GM12873 (cell line): ENCODE results near the gene HAPLN3.

Experiments
- TF ChIP-seq, protein P1 (sequence below): IDR thresholded peaks from 2 replicates; pipeline ENCODE4 v1.5.1; 2012; ENCODE audit warnings: low read depth, mild to moderate bottlenecking, moderate library complexity, low read length, control low read depth; ENCODE audit not compliant: insufficient read depth; ENCODE audit errors: missing control alignments

HAPLN3 gene

DNA sequence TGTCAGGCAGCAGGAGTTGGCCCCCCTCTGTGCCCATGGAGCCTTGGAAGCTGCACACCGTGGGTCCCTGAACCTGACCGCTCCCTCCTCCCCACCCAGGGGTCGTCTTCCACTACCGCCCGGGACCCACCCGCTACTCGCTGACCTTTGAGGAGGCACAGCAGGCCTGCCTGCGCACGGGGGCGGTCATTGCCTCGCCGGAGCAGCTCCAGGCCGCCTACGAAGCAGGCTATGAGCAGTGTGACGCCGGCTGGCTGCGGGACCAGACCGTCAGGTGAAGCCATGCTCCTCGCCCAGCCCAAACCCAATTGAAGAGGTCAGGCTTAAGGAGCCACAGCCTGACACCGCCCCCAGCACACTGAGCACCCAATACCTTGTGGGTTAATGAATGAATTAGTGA is 48.2 kb downstream of the HAPLN3 start:
- TF ChIP-seq, protein P1, sequence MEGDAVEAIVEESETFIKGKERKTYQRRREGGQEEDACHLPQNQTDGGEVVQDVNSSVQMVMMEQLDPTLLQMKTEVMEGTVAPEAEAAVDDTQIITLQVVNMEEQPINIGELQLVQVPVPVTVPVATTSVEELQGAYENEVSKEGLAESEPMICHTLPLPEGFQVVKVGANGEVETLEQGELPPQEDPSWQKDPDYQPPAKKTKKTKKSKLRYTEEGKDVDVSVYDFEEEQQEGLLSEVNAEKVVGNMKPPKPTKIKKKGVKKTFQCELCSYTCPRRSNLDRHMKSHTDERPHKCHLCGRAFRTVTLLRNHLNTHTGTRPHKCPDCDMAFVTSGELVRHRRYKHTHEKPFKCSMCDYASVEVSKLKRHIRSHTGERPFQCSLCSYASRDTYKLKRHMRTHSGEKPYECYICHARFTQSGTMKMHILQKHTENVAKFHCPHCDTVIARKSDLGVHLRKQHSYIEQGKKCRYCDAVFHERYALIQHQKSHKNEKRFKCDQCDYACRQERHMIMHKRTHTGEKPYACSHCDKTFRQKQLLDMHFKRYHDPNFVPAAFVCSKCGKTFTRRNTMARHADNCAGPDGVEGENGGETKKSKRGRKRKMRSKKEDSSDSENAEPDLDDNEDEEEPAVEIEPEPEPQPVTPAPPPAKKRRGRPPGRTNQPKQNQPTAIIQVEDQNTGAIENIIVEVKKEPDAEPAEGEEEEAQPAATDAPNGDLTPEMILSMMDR, result no peak

DNA sequence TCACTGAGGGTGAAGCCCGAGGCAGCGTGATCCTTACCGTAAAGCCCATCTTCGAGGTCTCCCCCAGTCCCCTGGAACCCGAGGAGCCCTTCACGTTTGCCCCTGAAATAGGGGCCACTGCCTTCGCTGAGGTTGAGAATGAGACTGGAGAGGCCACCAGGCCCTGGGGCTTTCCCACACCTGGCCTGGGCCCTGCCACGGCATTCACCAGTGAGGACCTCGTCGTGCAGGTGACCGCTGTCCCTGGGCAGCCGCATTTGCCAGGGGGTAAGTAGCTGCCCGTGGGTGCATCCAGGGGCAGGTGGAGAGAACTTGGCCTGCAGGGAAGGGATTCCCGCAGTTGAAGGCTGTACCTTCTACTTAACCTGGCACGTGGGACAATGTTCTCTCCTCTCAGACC is 49.7 kb downstream of the HAPLN3 start:
- TF ChIP-seq, protein P1, result no peak

DNA sequence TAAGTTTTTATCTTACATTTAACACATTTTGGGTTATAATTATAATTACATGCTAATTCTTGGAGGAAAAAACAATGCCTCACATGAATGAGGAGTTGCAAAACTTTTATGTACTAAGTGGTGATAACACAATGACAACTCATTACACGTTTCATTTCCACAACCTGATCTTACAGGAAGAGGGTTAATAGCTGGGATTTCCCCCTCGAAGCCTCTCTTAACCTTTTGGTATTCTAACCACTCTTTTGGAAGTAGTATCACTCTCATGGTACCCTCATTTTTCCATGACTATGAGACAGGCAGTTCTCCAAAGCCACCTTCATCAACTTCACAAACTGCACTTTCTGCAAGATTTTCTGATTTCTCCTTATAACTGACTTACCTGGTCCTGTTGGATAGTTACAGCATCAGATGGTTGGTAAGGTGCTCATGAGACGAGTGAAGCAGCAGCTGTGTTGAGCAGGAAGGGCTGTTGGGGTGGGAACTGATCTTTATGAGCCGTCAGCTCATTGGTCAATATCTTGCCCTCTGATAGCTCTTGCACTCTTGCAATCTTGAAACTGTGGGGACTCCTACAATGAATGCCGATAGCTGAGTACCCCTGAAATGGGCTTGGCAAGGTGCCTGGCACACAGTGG is 50.5 kb downstream of the HAPLN3 start:
- TF ChIP-seq, protein P1, result no peak

DNA sequence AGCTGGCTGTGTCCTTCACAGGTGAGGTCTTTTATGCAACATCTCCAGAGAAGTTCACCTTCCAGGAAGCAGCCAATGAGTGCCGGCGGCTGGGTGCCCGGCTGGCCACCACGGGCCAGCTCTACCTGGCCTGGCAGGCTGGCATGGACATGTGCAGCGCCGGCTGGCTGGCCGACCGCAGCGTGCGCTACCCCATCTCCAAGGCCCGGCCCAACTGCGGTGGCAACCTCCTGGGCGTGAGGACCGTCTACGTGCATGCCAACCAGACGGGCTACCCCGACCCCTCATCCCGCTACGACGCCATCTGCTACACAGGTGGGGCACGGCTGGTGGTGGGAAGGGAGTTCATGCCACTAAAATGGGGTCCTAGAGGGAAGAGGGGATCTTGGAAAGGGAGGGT is 52.0 kb downstream of the HAPLN3 start:
- TF ChIP-seq, protein P1, result no peak

DNA sequence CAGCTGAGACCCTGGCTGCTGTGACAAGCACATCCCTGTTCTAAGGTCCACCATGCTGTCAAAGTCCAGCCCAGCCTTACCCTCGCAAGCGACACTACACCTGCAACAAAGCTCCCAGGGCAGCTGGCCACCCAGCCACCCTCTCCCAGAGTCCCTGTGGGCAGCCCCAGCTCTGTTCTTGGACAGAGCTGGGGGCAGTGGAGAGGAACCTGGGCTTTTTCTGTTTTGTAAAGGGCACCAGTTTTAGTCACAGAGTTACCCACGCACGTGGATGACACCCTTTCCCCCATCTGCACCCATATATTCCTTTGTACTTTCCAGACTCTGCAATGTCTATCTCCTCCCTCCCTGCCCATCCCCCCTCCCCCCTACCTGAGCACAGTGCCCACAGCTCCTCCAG is 53.2 kb downstream of the HAPLN3 start:
- TF ChIP-seq, protein P1, result no peak

DNA sequence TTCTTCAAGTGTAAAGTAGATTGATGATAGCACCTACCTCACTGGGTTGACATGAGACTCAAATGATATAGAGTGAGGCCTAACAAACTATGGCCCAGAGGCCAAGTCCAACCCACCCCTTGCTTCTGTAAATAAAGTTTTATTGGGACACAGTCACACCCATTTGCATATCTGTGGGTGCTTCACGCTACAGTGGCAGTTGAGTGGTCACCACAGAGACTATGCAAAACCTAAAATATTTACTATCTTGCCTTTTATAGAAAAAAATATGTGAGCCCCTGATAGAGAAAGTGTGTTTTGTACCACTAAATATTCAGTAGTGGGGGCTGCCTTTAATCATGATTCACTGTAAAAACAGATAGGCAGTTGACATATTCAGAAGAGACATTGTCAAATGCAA is 54.1 kb downstream of the HAPLN3 start:
- TF ChIP-seq, protein P1, result no peak

DNA sequence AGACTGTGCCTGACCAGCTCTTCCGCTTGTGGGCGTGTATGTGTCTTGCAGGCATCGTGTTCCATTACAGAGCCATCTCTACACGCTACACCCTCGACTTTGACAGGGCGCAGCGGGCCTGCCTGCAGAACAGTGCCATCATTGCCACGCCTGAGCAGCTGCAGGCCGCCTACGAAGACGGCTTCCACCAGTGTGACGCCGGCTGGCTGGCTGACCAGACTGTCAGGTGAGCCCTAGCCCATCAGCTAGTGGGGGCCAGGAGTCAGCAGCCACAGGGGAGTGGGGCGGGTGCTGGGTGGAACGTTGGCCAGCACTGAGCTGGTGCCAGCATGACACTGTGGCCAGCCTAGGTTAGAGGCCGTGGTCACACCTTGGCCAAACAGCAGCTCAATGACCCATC is 55.4 kb downstream of the HAPLN3 start:
- TF ChIP-seq, protein P1, result no peak

DNA sequence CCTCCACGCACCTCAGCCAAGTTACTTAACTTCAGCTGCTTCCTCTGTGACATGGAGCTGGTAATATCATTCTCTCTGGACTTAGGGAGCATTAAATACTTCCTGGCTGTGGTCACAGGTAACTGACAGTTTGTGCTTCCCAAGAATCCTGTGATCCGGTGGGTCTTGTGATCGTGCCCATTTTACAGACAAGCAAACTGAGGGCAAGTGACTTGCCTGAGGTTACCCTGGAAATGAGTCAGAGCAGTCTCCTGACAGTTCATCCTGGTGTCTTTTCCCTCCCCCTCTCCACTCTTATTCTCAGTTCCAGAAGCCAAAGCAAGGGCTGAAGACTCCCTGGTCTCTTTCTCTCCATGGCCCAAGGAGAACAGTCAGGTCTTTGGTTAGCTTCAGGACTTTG is 56.2 kb downstream of the HAPLN3 start:
- TF ChIP-seq, protein P1, result no peak
